CD4-positive, alpha-beta T cell (primary cell): ENCODE measurements around the gene ITGAE. TPM values are rescaled to one million over a fixed set of nuclear protein-coding genes. Genes with fewer than 3 reads are reported as not detected.

Experiments used
- ATAC-seq: fragments of 200-7000 bp; cut with Tn5 transposase; one replicate; pipeline ENCODE4 v1.10.0; 2022; ENCODE audit warnings: mild to moderate bottlenecking; ENCODE audit not compliant: poor library complexity
- CTCF ChIA-PET: fragments of 350-600 bp; sonication (Branson Sonifier 250); formaldehyde crosslinking; loops from one replicate; lab custom pipeline; 2021; ENCODE audit warnings: antibody characterized with exemption, inconsistent platforms; lab: Charles Lee
- POLR2A ChIA-PET: fragments of 350-600 bp; sonication (Branson Sonifier 250); formaldehyde crosslinking; loops from one replicate; lab custom pipeline; 2021; ENCODE audit warnings: antibody characterized with exemption, inconsistent platforms; lab: Charles Lee
- DNase-seq, 14 experiments: peaks; one replicate each; pipeline ENCODE4 v3.0.0-alpha.2; 2013 to 2020; ENCODE audit warnings: mixed read lengths in 2 of 14
- H3K27ac ChIP-seq, 2 donors: one replicate each; pipeline versions ENCODE4 v1.5.1 to v1.7.0; 2013; ENCODE audit warnings: low read length in 2 of 2, low read depth in 1 of 2, mild to moderate bottlenecking in 1 of 2
- H3K27me3 ChIP-seq, 2 experiments: 1 replicate in 1 of 2; 2 replicates in 1 of 2; pipeline versions ENCODE4 v1.6.1 to v1.7.0; 2013; ENCODE audit warnings: low read length in 2 of 2, control low read depth in 1 of 2, mild to moderate bottlenecking in 1 of 2, moderate library complexity in 1 of 2; ENCODE audit not compliant: insufficient read depth in 2 of 2, control insufficient read depth in 1 of 2
- H3K36me3 ChIP-seq: one replicate; pipeline ENCODE4 v1.6.1; 2013; ENCODE audit warnings: low read length, control low read depth; ENCODE audit not compliant: insufficient read depth
- H3K4me1 ChIP-seq: one replicate; pipeline ENCODE4 v1.6.1; 2013; ENCODE audit warnings: low read length, control low read depth; ENCODE audit not compliant: insufficient read depth
- H3K4me3 ChIP-seq: one replicate; pipeline ENCODE4 v1.5.1; 2013; ENCODE audit warnings: mild to moderate bottlenecking, low read length, moderate library complexity
- H3K9me3 ChIP-seq, 2 experiments: 1 replicate in 1 of 2; 2 replicates in 1 of 2; pipeline versions ENCODE4 v1.6.1 to v1.7.0; 2013; ENCODE audit warnings: low read length in 2 of 2, mild to moderate bottlenecking in 2 of 2, control low read depth in 1 of 2, moderate library complexity in 1 of 2; ENCODE audit not compliant: control insufficient read depth in 1 of 2, insufficient read depth in 1 of 2
- H3K27ac Mint-ChIP-seq: one replicate; pipeline ENCODE4 v1.8.0; 2020; ENCODE audit warnings: mixed read lengths
- H3K27me3 Mint-ChIP-seq: one replicate; pipeline ENCODE4 v1.8.0; 2021; ENCODE audit warnings: mixed read lengths
- H3K36me3 Mint-ChIP-seq: one replicate; pipeline ENCODE4 v1.8.0; 2021; ENCODE audit warnings: low read depth, mixed read lengths
- H3K4me1 Mint-ChIP-seq: one replicate; pipeline ENCODE4 v1.8.0; 2021; ENCODE audit warnings: low read depth, mixed read lengths
- H3K4me3 Mint-ChIP-seq: one replicate; pipeline ENCODE4 v1.8.0; 2020; ENCODE audit warnings: mild to moderate bottlenecking, mixed read lengths
- H3K9me3 Mint-ChIP-seq: one replicate; pipeline ENCODE4 v1.8.0; 2020; ENCODE audit warnings: mixed read lengths
- CTCF ChIP-seq: fragments of 200-600 bp; IDR thresholded peaks from one replicate; pipeline ENCODE4 v1.8.0; 2022; ENCODE audit warnings: antibody characterized with exemption, mild to moderate bottlenecking
- intact Hi-C, 2 experiments: fragments of 100-400 bp; cut with DNase I in 1 of 2; cut with micrococcal nuclease in 1 of 2; formaldehyde crosslinking; loops; one replicate each; pipeline versions ENCODE4 v1.15.1 to v1.9.0; 2023 to 2025; cut with DNase I, micrococcal nuclease
- total RNA-seq, 174 experiments: library from RNA in 2 of 174; stranded (reverse) in 2 of 174; gene quantifications; one replicate each; pipeline ENCODE4 v1.2.3 and lab custom pipeline; 2021 to 2026

ITGAE gene
- total RNA-seq, 2 experiments from 2014 or later, result 15.8 to 18.3 TPM

- ChIA-PET POLR2A (interaction anchor here (0.6 kb wide), 3 partner anchors 74 to 1003 kb away, joined by 3 read pairs; no protein-coding TSS in a partner anchor), CTCF (interaction anchor here (1.2 to 1.3 kb wide), 2 partner anchors 23 to 84 kb away, joined by 3 to 4 read pairs; no protein-coding TSS in a partner anchor)
- Mint-ChIP-seq H3K4me1 (no peaks in the 10 kb centered on the region), H3K27ac (no peak overlapping the region), H3K9me3 (no peaks in the 10 kb centered on the region), H3K27me3 (no peaks in the 10 kb centered on the region), H3K4me3 (no peak overlapping the region), H3K36me3 (peaks cover 82% of the 10 kb centered on the region)
- peaks cover 86% of the 10 kb centered on the region for H3K36me3 ChIP-seq
- intact Hi-C loops, result loop anchor here in 1 of 2 experiments (10.0 kb wide), 1 partner anchor 776 kb away; no protein-coding TSS in a partner anchor
- H3K27ac ChIP-seq, result no peak overlapping the region
- no peak overlapping the region for H3K4me3 ChIP-seq
- no peaks in the 10 kb centered on the region for H3K4me1 ChIP-seq
- no peak for TF ChIP-seq CTCF
- no peak for ATAC-seq
- H3K27me3 ChIP-seq, result no peaks in the 10 kb centered on the region
- H3K9me3 ChIP-seq, result no peaks in the 10 kb centered on the region
- no peak for DNase-seq
These were observed 20.1 kb upstream of the ITGAE start for GRCh38 chr17:3821101-3821500.

GRCh38 chr17:3818786-3819185 lies 17.8 kb upstream of the ITGAE start:
- intact Hi-C loops, result no loop called here
- Mint-ChIP-seq H3K4me1 (no peaks in the 10 kb centered on the region), H3K4me3 (no peak overlapping the region), H3K27me3 (no peaks in the 10 kb centered on the region), H3K27ac (no peak overlapping the region), H3K9me3 (no peaks in the 10 kb centered on the region), H3K36me3 (peaks cover 82% of the 10 kb centered on the region)
- no peaks in the 10 kb centered on the region for H3K4me1 ChIP-seq
- no peak for TF ChIP-seq CTCF
- ChIA-PET CTCF (no interaction called here), POLR2A (no interaction called here)
- no peaks in the 10 kb centered on the region for H3K27me3 ChIP-seq
- ATAC-seq (no peak), DNase-seq (no peak)
- H3K9me3 ChIP-seq, result no peaks in the 10 kb centered on the region
- no peak overlapping the region for H3K4me3 ChIP-seq
- peaks cover 89% of the 10 kb centered on the region for H3K36me3 ChIP-seq
- no peak overlapping the region for H3K27ac ChIP-seq

GRCh38 chr17:3817851-3818605 lies 17.0 kb upstream of the ITGAE start:
- Histone ChIP-seq H3K27ac (no peak overlapping the region), H3K27me3 (no peaks in the 10 kb centered on the region), H3K36me3 (peaks cover 91% of the 10 kb centered on the region), H3K4me1 (no peaks in the 10 kb centered on the region), H3K9me3 (no peaks in the 10 kb centered on the region), H3K4me3 (no peak overlapping the region)
- CTCF ChIA-PET, result interaction anchor here (0.8 to 1.7 kb wide), 4 partner anchors 9 to 80 kb away, joined by 3 to 8 read pairs (median 3); no protein-coding TSS in a partner anchor
- H3K4me3 Mint-ChIP-seq, result no peak overlapping the region
- no peaks in the 10 kb centered on the region for H3K27me3 Mint-ChIP-seq
- no peak for TF ChIP-seq CTCF
- ATAC-seq (no peak), DNase-seq (no peak)
- POLR2A ChIA-PET, result interaction anchor here (1.0 kb wide), 1 partner anchor 8 kb away, joined by 3 read pairs; no protein-coding TSS in a partner anchor
- no peaks in the 10 kb centered on the region for H3K4me1 Mint-ChIP-seq
- intact Hi-C loops, result no loop called here
- no peaks in the 10 kb centered on the region for H3K9me3 Mint-ChIP-seq
- H3K27ac Mint-ChIP-seq, result no peak overlapping the region
- H3K36me3 Mint-ChIP-seq, result peaks cover 84% of the 10 kb centered on the region
